K562 (cell line): Measurements from ENCODE around the gene DPH7. TPM values are rescaled to one million over a fixed set of nuclear protein-coding genes. Genes with fewer than 3 reads are reported as not detected.

Experiments
- ATAC-seq: fragments of 200-7000 bp; cut with Tn5 transposase; 3 replicates; pipeline ENCODE4 v1.9.1; 2020; ENCODE audit warnings: moderate library complexity
- BruUV-seq: library from RNA; stranded (reverse); fragments of 400-500 nt; replicated peaks from 2 replicates; lab custom pipeline; 2021; lab: Mats Ljungman, UMichigan
- CTCF ChIA-PET: fragments of 300-600 bp; formaldehyde crosslinking; extraction: SDS; loops from one replicate; lab custom pipeline; 2021; ENCODE audit warnings: low intra/inter-chr PET ratio; lab: Yijun Ruan, JAX
- POLR2A ChIA-PET: fragments of 300-600, 350-650 bp; sonication (Branson Sonifier 250); formaldehyde crosslinking; extraction: SDS; loops from one replicate; lab custom pipeline; 2021; ENCODE audit warnings: antibody characterized with exemption, inconsistent platforms; lab: Yijun Ruan, JAX
- DNase-seq, 4 experiments: peaks; one replicate each; pipeline versions ENCODE4 v3.0.0 to v3.0.0-alpha.2; 2011 to 2018; ENCODE audit warnings: low spot score in 3 of 4, mixed read lengths in 3 of 4; ENCODE audit errors: extremely low read depth in 1 of 4
- FAIRE-seq: peaks from 2 replicates; lab custom pipeline; 2011; peaks lifted over from hg19 to GRCh38; lab: Jason Lieb, UNC
- H2AFZ ChIP-seq: 2 replicates; pipeline ENCODE4 v1.6.0; 2011; ENCODE audit warnings: low read depth, low read length, control low read depth, inconsistent platforms
- H3K27ac ChIP-seq: fragments of 200-600 bp; 3 replicates; pipeline ENCODE4 v1.8.0; 2011; ENCODE audit warnings: low read depth, mild to moderate bottlenecking, control low read depth, inconsistent platforms, low read length, moderate library complexity, mixed read lengths; ENCODE audit errors: extremely low read depth
- H3K27me3 ChIP-seq, 2 experiments: fragments of 300-600 bp in 1 of 2; 2 replicates in 1 of 2; 3 replicates in 1 of 2; pipeline versions ENCODE4 v1.6.0 to v1.8.0; 2011; ENCODE audit warnings: inconsistent platforms in 2 of 2, low read length in 2 of 2, mild to moderate bottlenecking in 1 of 2, mixed read lengths in 1 of 2, moderate library complexity in 1 of 2; ENCODE audit not compliant: control insufficient read depth in 2 of 2, insufficient read depth in 2 of 2
- H3K36me3 ChIP-seq: fragments of 300-600 bp; 3 replicates; pipeline ENCODE4 v1.8.0; 2011; ENCODE audit warnings: mild to moderate bottlenecking, low read length, inconsistent platforms; ENCODE audit not compliant: control insufficient read depth, insufficient read depth
- H3K4me1 ChIP-seq, 2 experiments: fragments of 200-600 bp in 1 of 2; replicated peaks in 1 of 2; 2 replicates in 1 of 2; 3 replicates in 1 of 2; pipeline versions ENCODE4 v1.5.1 to v1.8.0; 2011; ENCODE audit warnings: inconsistent platforms in 2 of 2, low read length in 2 of 2, mild to moderate bottlenecking in 1 of 2, mixed read lengths in 1 of 2, moderate library complexity in 1 of 2; ENCODE audit not compliant: control insufficient read depth in 2 of 2, insufficient read depth in 2 of 2
- H3K4me2 ChIP-seq: 2 replicates; pipeline ENCODE4 v1.6.1; 2011; ENCODE audit warnings: low read length, control low read depth, inconsistent platforms, mixed read lengths; ENCODE audit not compliant: insufficient read depth
- H3K4me3 ChIP-seq: fragments of 200-600 bp; sonication (generic), shearing (Covaris generic); 2 replicates; pipeline ENCODE4 v1.5.1; 2016; ENCODE audit warnings: control low read depth, inconsistent platforms
- H3K79me2 ChIP-seq: fragments of 200-600 bp; 3 replicates; pipeline ENCODE4 v1.8.0; 2011; ENCODE audit warnings: low read length, inconsistent platforms; ENCODE audit not compliant: control insufficient read depth, insufficient read depth
- H3K9ac ChIP-seq, 2 experiments: 2 replicates each; pipeline versions ENCODE4 v1.6.0 to v1.6.1; 2011; ENCODE audit warnings: low read depth in 2 of 2, low read length in 2 of 2, control low read depth in 1 of 2, inconsistent platforms in 1 of 2, mild to moderate bottlenecking in 1 of 2, mixed read lengths in 1 of 2; ENCODE audit not compliant: insufficient read depth in 1 of 2
- H3K9me1 ChIP-seq: one replicate; pipeline ENCODE4 v1.6.0; 2011; ENCODE audit warnings: inconsistent platforms, mild to moderate bottlenecking, low read length, moderate library complexity; ENCODE audit not compliant: control insufficient read depth, insufficient read depth
- H3K9me3 ChIP-seq: replicated peaks from 2 replicates; pipeline ENCODE4 v1.5.1; 2011; ENCODE audit warnings: low read depth, low read length, inconsistent platforms; ENCODE audit not compliant: control insufficient read depth, insufficient read depth
- H4K20me1 ChIP-seq: replicated peaks from 2 replicates; pipeline ENCODE4 v1.6.1; 2011; ENCODE audit warnings: low read length, inconsistent platforms, mixed read lengths; ENCODE audit not compliant: control insufficient read depth, insufficient read depth
- BDP1 ChIP-seq: IDR thresholded peaks from 3 replicates; pipeline ENCODE4 v1.6.1; 2011; ENCODE audit not compliant: insufficient read length, insufficient read depth
- CHD1 ChIP-seq: fragments of 200-600 bp; sonication (generic); IDR thresholded peaks from one replicate; pipeline ENCODE4 v1.6.1; 2012; ENCODE audit warnings: mild to moderate bottlenecking, moderate library complexity, low read length, inconsistent platforms
- EHMT2 ChIP-seq: fragments of 450-650 bp; IDR thresholded peaks from 2 replicates; pipeline ENCODE4 v1.6.1; 2018; ENCODE audit warnings: antibody characterized with exemption
- NFRKB ChIP-seq: fragments of 450-650 bp; IDR thresholded peaks from 2 replicates; pipeline ENCODE4 v1.6.1; 2016; ENCODE audit warnings: low read depth
- NRF1 ChIP-seq, 2 experiments: fragments of 450-650 bp; IDR thresholded peaks in 1 of 2; conservative IDR thresholded peaks in 1 of 2; 2 replicates each; pipeline ENCODE4 v1.6.1; 2014; ENCODE audit warnings: mild to moderate bottlenecking in 2 of 2
- RCOR1 ChIP-seq, 2 experiments: IDR thresholded peaks; 2 replicates each; pipeline ENCODE4 v1.6.1; 2012; ENCODE audit warnings: low read depth in 2 of 2, low read length in 2 of 2, borderline replicate concordance in 1 of 2, improper control_type of control experiment in 1 of 2
- TEAD1 ChIP-seq, 2 experiments: fragments of 450-650 bp in 1 of 2; sonication (generic) in 1 of 2; formaldehyde crosslinking; IDR thresholded peaks; 2 replicates each; pipeline versions ENCODE4 v1.4.0 to v1.8.0; 2020 to 2022; ENCODE audit warnings: mild to moderate bottlenecking in 2 of 2, missing genetic modification reagents in 1 of 2
- ZNF175 ChIP-seq: fragments of 200-800 bp; sonication (Bioruptor generic); IDR thresholded peaks from 2 replicates; pipeline ENCODE4 v1.6.1; 2016; ENCODE audit warnings: low read depth, mild to moderate bottlenecking, missing genetic modification characterization, missing compliant biosample characterization
- WGBS: fragments of 100-300 bp; shearing (Covaris generic); methylation state at CpG from one replicate; pipeline ENCODE4 v1.1.6; 2016; ENCODE audit warnings: low coverage, mixed read lengths; ENCODE audit not compliant: insufficient coverage; ENCODE audit errors: missing lambda C conversion rate; 5-methylcytosine and 5-hydroxymethylcytosine counted together
- in situ Hi-C: fragments of 300-500 bp; cut with MboI; formaldehyde crosslinking; loops from 4 replicates; pipeline ENCODE4 v1.15.0; 2018; ENCODE audit warnings: inconsistent platforms, mixed read lengths
- intact Hi-C: fragments of 100-400 bp; cut with micrococcal nuclease; formaldehyde crosslinking; loops from 2 replicates; pipeline ENCODE4 v1.14.2; 2022
- polyA plus RNA-seq, 8 experiments: library from polyadenylated mRNA; depleted of rRNA in 4 of 8; stranded (reverse) in 5 of 8; unstranded in 3 of 8; fragments of >200 nt; fragmentation: Nextera tagmentation in 2 of 8; fragmentation: Illumina TruSeq in 1 of 8; extraction: Ambion mirVana in 2 of 8; extraction: Trizol in 1 of 8; gene quantifications; 2 replicates each; pipeline versions ENCODE4 v1.2.1 to v1.2.3, GENCODE V29; 2011 to 2014; ENCODE audit warnings: inconsistent platforms in 1 of 8, missing spikeins in 1 of 8
- total RNA-seq, 7 experiments: library from RNA; depleted of rRNA in 6 of 7; stranded (reverse); fragments of >200 nt in 6 of 7; fragmentation: Illumina TruSeq in 2 of 7; extraction: Trizol in 2 of 7; gene quantifications; 2 replicates each; pipeline versions ENCODE4 v1.2.1 to v1.2.3, GENCODE V29; 2011 to 2021; ENCODE audit warnings: low replicate concordance in 1 of 7
- TF ChIP-seq, protein P1 (sequence below): fragments of 450-650 bp; formaldehyde crosslinking; IDR thresholded peaks from 2 replicates; pipeline ENCODE4 v1.4.0; 2020; ENCODE audit warnings: mild to moderate bottlenecking, moderate library complexity
- TF ChIP-seq, protein P2 (sequence below): fragments of 250-450 bp; sonication (Bioruptor Pico); IDR thresholded peaks from 2 replicates; pipeline ENCODE4 v1.4.0; 2020
- TF ChIP-seq, protein P3 (sequence below): IDR thresholded peaks from 2 replicates; pipeline ENCODE4 v1.6.1; 2011; ENCODE audit not compliant: insufficient read length; ENCODE audit errors: extremely low read depth

Gene DPH7
- total and polyA plus RNA-seq, 9 of the 15 experiments (the other 6 are each of a cell fraction or from before 2014, with no cell fraction given) = 13.9 to 68.6 (median 41.3) TPM

DNA sequence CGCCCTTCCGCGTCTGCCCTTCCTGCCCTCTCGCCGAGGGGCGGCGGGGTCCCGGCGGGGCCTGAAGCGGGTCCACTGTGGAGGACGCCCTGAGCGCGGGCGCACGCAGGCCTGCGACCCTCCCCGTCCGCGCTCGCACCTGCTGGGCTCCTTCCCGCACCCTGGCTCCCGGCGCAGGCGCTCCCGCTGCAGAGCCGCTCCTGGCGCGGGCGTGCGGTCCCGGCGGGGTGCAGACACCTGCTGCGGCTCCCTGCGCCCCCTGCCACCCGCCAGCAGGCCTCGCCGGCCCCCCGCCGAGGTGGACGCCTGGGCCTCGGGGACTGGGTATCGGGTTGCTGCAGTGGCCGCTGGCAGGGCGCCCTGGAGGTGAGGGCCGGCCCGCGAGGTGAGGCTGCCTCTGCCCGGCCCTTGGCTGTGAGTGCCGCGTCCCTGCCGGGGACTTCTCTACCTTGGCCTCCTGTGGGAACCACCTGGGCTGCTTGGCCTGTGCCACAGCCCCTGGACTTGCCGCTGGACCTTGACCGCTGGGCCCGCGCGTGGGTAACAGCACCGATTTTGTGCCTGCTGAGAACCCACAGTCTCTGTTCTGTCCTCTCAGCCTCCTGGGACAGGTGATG lies 27.4 kb upstream of the DPH7 start (continued):
- TF ChIP-seq, protein P1, sequence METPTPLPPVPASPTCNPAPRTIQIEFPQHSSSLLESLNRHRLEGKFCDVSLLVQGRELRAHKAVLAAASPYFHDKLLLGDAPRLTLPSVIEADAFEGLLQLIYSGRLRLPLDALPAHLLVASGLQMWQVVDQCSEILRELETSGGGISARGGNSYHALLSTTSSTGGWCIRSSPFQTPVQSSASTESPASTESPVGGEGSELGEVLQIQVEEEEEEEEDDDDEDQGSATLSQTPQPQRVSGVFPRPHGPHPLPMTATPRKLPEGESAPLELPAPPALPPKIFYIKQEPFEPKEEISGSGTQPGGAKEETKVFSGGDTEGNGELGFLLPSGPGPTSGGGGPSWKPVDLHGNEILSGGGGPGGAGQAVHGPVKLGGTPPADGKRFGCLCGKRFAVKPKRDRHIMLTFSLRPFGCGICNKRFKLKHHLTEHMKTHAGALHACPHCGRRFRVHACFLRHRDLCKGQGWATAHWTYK (CRISPR knock-in tag) = no peak
- TF ChIP-seq NRF1 (conservative IDR thresholded peaks at IDR 0.05 in 1 of 2, IDR thresholded peaks at IDR 0.05 in 1 of 2) = peak in 1 of 2 experiments; percentile 79; a peak in 2 of 4 replicates
- TF ChIP-seq, all 486 proteins: peak for 23

DNA sequence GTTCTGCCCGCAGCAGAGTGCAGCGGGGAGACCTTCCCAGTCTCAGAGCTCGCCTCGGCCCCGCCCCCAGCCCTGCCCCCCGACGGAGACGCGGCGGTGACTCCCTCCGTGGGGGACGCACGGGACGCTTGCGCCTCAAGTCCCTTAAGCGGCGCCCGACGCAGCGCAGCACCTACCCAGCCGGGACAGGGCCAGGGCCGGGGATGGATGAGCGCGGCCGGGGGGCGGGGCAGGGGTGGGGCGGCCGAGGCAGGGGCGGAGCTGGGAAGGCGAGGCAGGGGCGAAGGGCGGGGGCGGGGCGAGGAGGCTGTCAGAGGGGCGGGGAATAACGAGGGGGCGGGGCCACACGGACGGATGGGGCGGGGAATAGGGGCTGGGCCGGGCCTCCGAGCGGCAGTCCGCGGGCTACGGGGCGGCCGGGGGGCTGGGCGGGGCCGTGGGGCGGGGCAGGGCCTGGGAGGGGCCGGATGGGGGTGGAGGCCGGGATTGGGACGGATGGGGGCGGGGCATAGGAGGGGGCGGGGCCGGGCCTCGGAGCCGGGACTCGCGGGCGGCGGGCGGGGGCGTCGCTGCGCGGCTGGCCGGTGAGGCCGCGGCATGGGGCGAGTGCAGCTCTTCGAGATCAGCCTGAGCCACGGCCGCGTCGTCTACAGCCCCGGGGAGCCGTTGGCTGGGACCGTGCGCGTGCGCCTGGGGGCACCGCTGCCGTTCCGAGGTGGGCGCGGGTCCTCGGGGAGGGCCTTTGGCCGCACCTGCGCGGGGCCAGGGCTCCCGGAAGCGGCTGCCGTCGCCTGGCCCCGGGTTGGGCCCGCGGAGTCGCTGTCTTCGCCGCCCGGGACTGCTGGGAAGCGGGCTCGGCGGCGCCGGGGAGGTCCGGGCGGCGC lies 26.6 kb upstream of the DPH7 start, which contains the start of gene ARRDC1:
TSS of gene ARRDC1 (plus strand) at position 566 of the 884 bp plus-strand sequence. CDS start at position 598, 32 bp downstream.
- CTCF ChIA-PET = no interaction called here
- no peaks in the 10 kb centered on the region for H3K9me1 ChIP-seq
- H4K20me1 ChIP-seq = peaks cover 7% of the 10 kb centered on the region; the same call in 1 of the 2 replicates
- intact Hi-C loops (no loop called here), in situ Hi-C loops (no loop called here)
- whole genome bisulfite sequencing = 2% methylated on average over 12 of the region's 111 CpGs
- peaks cover 16% of the 10 kb centered on the region for H3K79me2 ChIP-seq
- ATAC-seq (peak; percentile 88), DNase-seq (peak; percentile 94 to 98 (median 95)), FAIRE-seq (no peak)
- BruUV-seq = no TSS peak
- H3K27me3 ChIP-seq = no peaks in the 10 kb centered on the region
- H3K4me1 ChIP-seq = peaks cover 21 to 41% of the 10 kb centered on the region in 2 experiments; a peak in 4 of 5 replicates
- H3K9me3 ChIP-seq = no peaks in the 10 kb centered on the region
- peak within 1 kb of the TSS; percentile 71 for H3K4me2 ChIP-seq
- no peaks in the 10 kb centered on the region for H3K36me3 ChIP-seq
- H2AFZ ChIP-seq = peak within 1 kb of the TSS; percentile 92
- peak within 1 kb of the TSS; percentile 74 for H3K4me3 ChIP-seq
- H3K9ac ChIP-seq = peak within 1 kb of the TSS; percentile 79 to 96; a peak in 3 of 4 replicates
- H3K27ac ChIP-seq = peak within 1 kb of the TSS; percentile 88
- POLR2A ChIA-PET = interaction anchor here (0.6 kb wide), 1 partner anchor 13 kb away, joined by 7 read pairs; the partner anchor contains the start of gene EHMT1
- TF ChIP-seq, protein P2, sequence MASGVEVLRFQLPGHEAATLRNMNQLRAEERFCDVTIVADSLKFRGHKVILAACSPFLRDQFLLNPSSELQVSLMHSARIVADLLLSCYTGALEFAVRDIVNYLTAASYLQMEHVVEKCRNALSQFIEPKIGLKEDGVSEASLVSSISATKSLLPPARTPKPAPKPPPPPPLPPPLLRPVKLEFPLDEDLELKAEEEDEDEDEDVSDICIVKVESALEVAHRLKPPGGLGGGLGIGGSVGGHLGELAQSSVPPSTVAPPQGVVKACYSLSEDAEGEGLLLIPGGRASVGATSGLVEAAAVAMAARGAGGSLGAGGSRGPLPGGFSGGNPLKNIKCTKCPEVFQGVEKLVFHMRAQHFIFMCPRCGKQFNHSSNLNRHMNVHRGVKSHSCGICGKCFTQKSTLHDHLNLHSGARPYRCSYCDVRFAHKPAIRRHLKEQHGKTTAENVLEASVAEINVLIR = no peak
- TF ChIP-seq RCOR1 (IDR thresholded peaks at IDR 0.05; ENCODE audit: borderline replicate concordance in 1 of 2, low read depth in 2 of 2, low read length in 2 of 2) = 0 out of 4 replicates have a peak, but pooled peaks of 1 of the 2 experiments have one; percentile 34
- no peak for TF ChIP-seq BDP1
- TF ChIP-seq NFRKB = no peak
- no peak for TF ChIP-seq TEAD1 (CRISPR knock-in tag; IDR thresholded peaks at IDR 0.05)
- TF ChIP-seq EHMT2 = no peak
- TF ChIP-seq, protein P3, sequence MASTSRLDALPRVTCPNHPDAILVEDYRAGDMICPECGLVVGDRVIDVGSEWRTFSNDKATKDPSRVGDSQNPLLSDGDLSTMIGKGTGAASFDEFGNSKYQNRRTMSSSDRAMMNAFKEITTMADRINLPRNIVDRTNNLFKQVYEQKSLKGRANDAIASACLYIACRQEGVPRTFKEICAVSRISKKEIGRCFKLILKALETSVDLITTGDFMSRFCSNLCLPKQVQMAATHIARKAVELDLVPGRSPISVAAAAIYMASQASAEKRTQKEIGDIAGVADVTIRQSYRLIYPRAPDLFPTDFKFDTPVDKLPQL = no peak
- TF ChIP-seq CHD1 = peak; percentile 50
- no peak for TF ChIP-seq ZNF175
